OCI-LY7 (cell line): Measurements from ENCODE around the gene CUX1. TPM values are rescaled to one million over a fixed set of nuclear protein-coding genes. Genes with fewer than 3 reads are reported as not detected.

Experiments
- BruUV-seq: library from RNA; stranded (reverse); fragments of 400-500 nt; replicated peaks from 2 replicates; lab custom pipeline; 2021; lab: Mats Ljungman, UMichigan
- CTCF ChIA-PET: fragments of 300-600 bp; sonication (Branson Sonifier 250); formaldehyde crosslinking; loops from one replicate; lab custom pipeline; 2022; ENCODE audit warnings: antibody characterized with exemption; ENCODE audit not compliant: unreplicated experiment; lab: Charles Lee
- POLR2A ChIA-PET: fragments of 300-600 bp; sonication (Branson Sonifier 250); formaldehyde crosslinking; loops from one replicate; lab custom pipeline; 2022; ENCODE audit warnings: antibody characterized with exemption; lab: Charles Lee
- DNase-seq: peaks from one replicate; pipeline ENCODE4 v3.0.0-alpha.2; 2015; ENCODE audit warnings: low spot score
- H2AFZ ChIP-seq: fragments of 200-600 bp; sonication (generic), shearing (Covaris generic); 2 replicates; pipeline ENCODE4 v1.6.1; 2014; ENCODE audit warnings: mild to moderate bottlenecking, antibody characterized with exemption, low read length, moderate library complexity
- H3K27ac ChIP-seq: fragments of 200-600 bp; sonication (generic); 2 replicates; pipeline ENCODE4 v1.5.1; 2014; ENCODE audit warnings: mixed run types, low read depth, mild to moderate bottlenecking, moderate library complexity, low read length, inconsistent platforms; ENCODE audit not compliant: poor library complexity, severe bottlenecking
- H3K36me3 ChIP-seq: fragments of 200-600 bp; sonication (generic); 2 replicates; pipeline ENCODE4 v1.6.1; 2014; ENCODE audit warnings: mild to moderate bottlenecking, antibody characterized with exemption, low read length, moderate library complexity, mixed read lengths; ENCODE audit not compliant: insufficient read depth
- H3K4me1 ChIP-seq: fragments of 200-600 bp; sonication (generic); 2 replicates; pipeline ENCODE4 v1.5.1; 2014; ENCODE audit warnings: mild to moderate bottlenecking, low read length; ENCODE audit not compliant: insufficient read depth, poor library complexity, severe bottlenecking
- H3K4me2 ChIP-seq: fragments of 200-600 bp; sonication (generic); 2 replicates; pipeline ENCODE4 v1.6.1; 2014; ENCODE audit warnings: mild to moderate bottlenecking, low read length
- H3K4me3 ChIP-seq: fragments of 200-600 bp; sonication (generic); 2 replicates; pipeline ENCODE4 v1.5.1; 2014; ENCODE audit warnings: mild to moderate bottlenecking, low read depth, low read length; ENCODE audit not compliant: poor library complexity, severe bottlenecking
- H3K79me2 ChIP-seq: fragments of 200-600 bp; sonication (generic); 2 replicates; pipeline ENCODE4 v1.6.1; 2016; ENCODE audit warnings: low read depth, mild to moderate bottlenecking, low read length, moderate library complexity, mixed read lengths; ENCODE audit not compliant: insufficient read depth
- H3K9me2 ChIP-seq: fragments of 200-600 bp; sonication (generic); 2 replicates; pipeline ENCODE4 v1.6.1; 2016; ENCODE audit warnings: mild to moderate bottlenecking, low read length, mixed read lengths; ENCODE audit not compliant: insufficient read depth
- H3K9me3 ChIP-seq: fragments of 200-600 bp; sonication (generic); 2 replicates; pipeline ENCODE4 v1.6.1; 2014; ENCODE audit warnings: mild to moderate bottlenecking, mixed run types, low read length, mixed read lengths
- H4K20me1 ChIP-seq: fragments of 200-600 bp; sonication (generic); 2 replicates; pipeline ENCODE4 v1.6.1; 2014; ENCODE audit warnings: mild to moderate bottlenecking, antibody characterized with exemption, low read length, moderate library complexity, mixed read lengths; ENCODE audit not compliant: insufficient read depth
- CTCF ChIP-seq: fragments of 200-600 bp; sonication (generic); conservative IDR thresholded peaks from 2 replicates; pipeline ENCODE4 v1.5.1; 2014; ENCODE audit warnings: mild to moderate bottlenecking, antibody characterized with exemption, low read length, moderate library complexity, mixed read lengths
- EZH2phosphoT487 ChIP-seq: fragments of 200-600 bp; sonication (generic); IDR thresholded peaks from 2 replicates; pipeline ENCODE4 v1.6.1; 2018; ENCODE audit warnings: low read depth, borderline replicate concordance, mild to moderate bottlenecking, mixed run types, antibody characterized with exemption, low read length, moderate library complexity, mixed read lengths
- intact Hi-C: fragments of 100-400 bp; cut with micrococcal nuclease; formaldehyde crosslinking; loops from one replicate; pipeline ENCODE4 v1.10.0; 2022; ENCODE audit not compliant: unreplicated experiment
- total RNA-seq, 2 experiments: library from RNA; depleted of rRNA in 1 of 2; stranded (reverse); fragments of >200 nt in 1 of 2; shearing (Covaris generic) in 1 of 2; gene quantifications; 2 replicates each; pipeline ENCODE4 v1.2.3, GENCODE V29; 2014 to 2022

Gene CUX1
- total RNA-seq, 2 experiments from 2014 or later: 143 to 199 TPM

GRCh38 chr7:102149416-102149815 is 332.0 kb downstream of the CUX1 start:
- intact Hi-C loops: no loop called here
- no peak for DNase-seq
- no peaks in the 10 kb centered on the region for H4K20me1 ChIP-seq
- BruUV-seq: no TSS peak
- H3K27ac ChIP-seq: no peak overlapping the region
- H3K4me2 ChIP-seq: no peak overlapping the region
- ChIA-PET CTCF (no interaction called here), POLR2A (no interaction called here)
- TF ChIP-seq CTCF (no peak), EZH2phosphoT487 (no peak)
- H3K9me2 ChIP-seq: no peaks in the 10 kb centered on the region
- H3K9me3 ChIP-seq: no peaks in the 10 kb centered on the region
- H3K36me3 ChIP-seq: peaks cover 70% of the 10 kb centered on the region
- H3K4me1 ChIP-seq: no peaks in the 10 kb centered on the region
- H2AFZ ChIP-seq: no peak overlapping the region
- no peaks in the 10 kb centered on the region for H3K79me2 ChIP-seq
- no peak overlapping the region for H3K4me3 ChIP-seq

GRCh38 chr7:102150266-102150665 is 332.8 kb downstream of the CUX1 start:
- no peak overlapping the region for H3K4me2 ChIP-seq
- ChIA-PET CTCF (no interaction called here), POLR2A (no interaction called here)
- no peaks in the 10 kb centered on the region for H3K4me1 ChIP-seq
- peaks cover 71% of the 10 kb centered on the region for H3K36me3 ChIP-seq
- H3K9me3 ChIP-seq: no peaks in the 10 kb centered on the region
- no peak overlapping the region for H3K4me3 ChIP-seq
- intact Hi-C loops: no loop called here
- no peaks in the 10 kb centered on the region for H3K9me2 ChIP-seq
- TF ChIP-seq EZH2phosphoT487: no peak
- no peak for TF ChIP-seq CTCF
- no peaks in the 10 kb centered on the region for H3K79me2 ChIP-seq
- no peak overlapping the region for H2AFZ ChIP-seq
- no peak for DNase-seq
- H3K27ac ChIP-seq: no peak overlapping the region
- no peaks in the 10 kb centered on the region for H4K20me1 ChIP-seq
- BruUV-seq: no TSS peak

GRCh38 chr7:102152672-102153598 is 335.5 kb downstream of the CUX1 start:
- Histone ChIP-seq H3K36me3 (peaks cover 72% of the 10 kb centered on the region), H3K79me2 (no peaks in the 10 kb centered on the region), H3K9me2 (no peaks in the 10 kb centered on the region), H3K4me1 (no peaks in the 10 kb centered on the region), H3K4me2 (no peak overlapping the region), H2AFZ (no peak overlapping the region), H4K20me1 (no peaks in the 10 kb centered on the region), H3K9me3 (no peaks in the 10 kb centered on the region), H3K4me3 (no peak overlapping the region), H3K27ac (no peak overlapping the region)
- TF ChIP-seq EZH2phosphoT487: no peak
- no peak for TF ChIP-seq CTCF
- DNase-seq: no peak
- no TSS peak for BruUV-seq
- ChIA-PET CTCF (no interaction called here), POLR2A (no interaction called here)
- intact Hi-C loops: no loop called here
